GM12878 (cell line): ENCODE results near the gene SSBP2. TPM values are rescaled to one million over a fixed set of nuclear protein-coding genes. Genes with fewer than 3 reads are reported as not detected.

Source experiments
- ATAC-seq: fragments of 200-7000 bp; cut with Tn5 transposase; 3 replicates; pipeline ENCODE4 v1.9.1; 2020; ENCODE audit warnings: mild to moderate bottlenecking, moderate library complexity
- BruUV-seq: library from RNA; stranded (reverse); fragments of 400-500 nt; replicated peaks from 2 replicates; lab custom pipeline; 2021; lab: Mats Ljungman, UMichigan
- CTCF ChIA-PET: fragments of 300-600 bp; sonication (Branson Sonifier 250); formaldehyde crosslinking; extraction: SDS; loops from one replicate; lab custom pipeline; 2021; ENCODE audit warnings: inconsistent platforms; lab: Yijun Ruan, JAX
- POLR2A ChIA-PET: fragments of 350-600 bp; formaldehyde crosslinking; extraction: SDS; loops from one replicate; lab custom pipeline; 2021; ENCODE audit warnings: inconsistent platforms; lab: Charles Lee
- RAD21 ChIA-PET: fragments of 300-600 bp; sonication (Branson Sonifier 250); formaldehyde crosslinking; loops from one replicate; lab custom pipeline; 2023; ENCODE audit warnings: antibody characterized with exemption; ENCODE audit not compliant: unreplicated experiment; lab: Charles Lee
- SMC1A ChIA-PET: fragments of 300-600 bp; sonication (Branson Sonifier 250); formaldehyde crosslinking; loops from one replicate; lab custom pipeline; 2023; ENCODE audit not compliant: unreplicated experiment, uncharacterized antibody; lab: Charles Lee
- DNase-seq: peaks from one replicate; pipeline ENCODE4 v3.0.0-alpha.2; 2011; ENCODE audit warnings: low read depth, low spot score
- FAIRE-seq: peaks from 3 replicates; lab custom pipeline; 2011; peaks lifted over from hg19 to GRCh38; lab: Jason Lieb, UNC
- H2AFZ ChIP-seq: 2 replicates; pipeline ENCODE4 v1.6.0; 2011; ENCODE audit warnings: low read depth, low read length, control low read depth; ENCODE audit not compliant: control insufficient read depth
- H3K27ac ChIP-seq: 2 replicates; pipeline ENCODE4 v1.5.1; 2011; ENCODE audit warnings: control low read depth; ENCODE audit not compliant: control insufficient read depth, insufficient read depth
- H3K27me3 ChIP-seq, 2 experiments: replicated peaks in 1 of 2; 2 replicates each; pipeline versions ENCODE4 v1.6.0 to v1.6.1; 2011; ENCODE audit warnings: low read length in 1 of 2; ENCODE audit not compliant: control insufficient read depth in 2 of 2, insufficient read depth in 2 of 2
- H3K36me3 ChIP-seq, 2 experiments: 2 replicates each; pipeline ENCODE4 v1.5.1; 2011; ENCODE audit warnings: low read length in 1 of 2; ENCODE audit not compliant: control insufficient read depth in 2 of 2, insufficient read depth in 2 of 2
- H3K4me1 ChIP-seq: 2 replicates; pipeline ENCODE4 v1.6.1; 2011; ENCODE audit warnings: mild to moderate bottlenecking, low read length, moderate library complexity, mixed read lengths; ENCODE audit not compliant: control insufficient read depth, insufficient read depth
- H3K4me2 ChIP-seq: 2 replicates; pipeline ENCODE4 v1.6.0; 2011; ENCODE audit warnings: control low read depth; ENCODE audit not compliant: control insufficient read depth, insufficient read depth
- H3K4me3 ChIP-seq: fragments of 200-600 bp; sonication (generic); 2 replicates; pipeline ENCODE4 v1.5.1; 2016
- H3K79me2 ChIP-seq: 2 replicates; pipeline ENCODE4 v1.6.0; 2011; ENCODE audit warnings: low read length; ENCODE audit not compliant: control insufficient read depth, insufficient read depth
- H3K9ac ChIP-seq: 2 replicates; pipeline ENCODE4 v1.8.0; 2011; ENCODE audit warnings: low read length, control low read depth, mixed read lengths; ENCODE audit not compliant: control insufficient read depth, insufficient read depth
- H3K9me3 ChIP-seq: replicated peaks from 3 replicates; pipeline ENCODE4 v1.5.1; 2011; ENCODE audit warnings: mild to moderate bottlenecking, low read length; ENCODE audit not compliant: control insufficient read depth, insufficient read depth
- H4K20me1 ChIP-seq: 2 replicates; pipeline ENCODE4 v1.6.0; 2011; ENCODE audit not compliant: control insufficient read depth, insufficient read depth
- DPF2 ChIP-seq: fragments of 450-650 bp; IDR thresholded peaks from 2 replicates; pipeline ENCODE4 v1.6.1; 2017; ENCODE audit warnings: mild to moderate bottlenecking
- MTA2 ChIP-seq: fragments of 450-650 bp; IDR thresholded peaks from 2 replicates; pipeline ENCODE4 v1.6.1; 2016; ENCODE audit warnings: low read depth, mild to moderate bottlenecking, moderate library complexity
- POLR2AphosphoS2 ChIP-seq: IDR thresholded peaks from 2 replicates; pipeline ENCODE4 v1.6.1; 2011; ENCODE audit warnings: low read depth, mild to moderate bottlenecking, low read length, improper control_type of control experiment, moderate library complexity
- POU2F2 ChIP-seq: IDR thresholded peaks from 3 replicates; pipeline ENCODE4 v1.6.1; 2011; ENCODE audit warnings: low read depth, mild to moderate bottlenecking, low read length, borderline replicate concordance
- SMC3 ChIP-seq: IDR thresholded peaks from 2 replicates; pipeline ENCODE4 v1.6.1; 2011; ENCODE audit warnings: low read length, improper control_type of control experiment, borderline replicate concordance
- SREBF1 ChIP-seq: IDR thresholded peaks from 2 replicates; pipeline ENCODE4 v1.6.1; 2012; ENCODE audit warnings: mild to moderate bottlenecking, low read length
- WRNIP1 ChIP-seq: IDR thresholded peaks from 2 replicates; pipeline ENCODE4 v1.6.1; 2011; ENCODE audit warnings: low read depth, low read length, improper control_type of control experiment, borderline replicate concordance
- WGBS: methylation state at CpG from one replicate; pipeline ENCODE4 v1.1.6; 2016; ENCODE audit warnings: low lambda C conversion rate; ENCODE audit not compliant: insufficient replicate concordance, insufficient coverage; ENCODE audit errors: missing lambda C conversion rate; 5-methylcytosine and 5-hydroxymethylcytosine counted together
- in situ Hi-C: fragments of 300-500 bp; cut with MboI; formaldehyde crosslinking; loops from 9 replicates; pipeline ENCODE4 v1.14.3; 2018; ENCODE audit warnings: mixed read lengths
- intact Hi-C: fragments of 100-400 bp; cut with micrococcal nuclease; formaldehyde crosslinking; loops from one replicate; pipeline ENCODE4 v1.14.2; 2022; ENCODE audit not compliant: unreplicated experiment
- polyA plus RNA-seq, 11 experiments: library from polyadenylated mRNA; depleted of rRNA in 4 of 11; unstranded in 6 of 11; stranded (reverse) in 5 of 11; fragments of >200 nt; fragmentation: Nextera tagmentation in 4 of 11; fragmentation: Illumina TruSeq in 1 of 11; extraction: Ambion mirVana in 4 of 11; extraction: Trizol in 1 of 11; gene quantifications; 1 replicate in 1 of 11; 2 replicates in 10 of 11; pipeline versions ENCODE4 v1.2.1 to v1.2.3, GENCODE V29; 2011 to 2016; ENCODE audit warnings: inconsistent platforms in 2 of 11, missing spikeins in 2 of 11, low read depth in 1 of 11
- total RNA-seq, 4 experiments: library from RNA; depleted of rRNA in 3 of 4; stranded (reverse); fragments of >200 nt in 3 of 4; fragmentation: Illumina TruSeq in 1 of 4; extraction: Trizol in 1 of 4; gene quantifications; 2 replicates each; pipeline versions ENCODE4 v1.2.1 to v1.2.3, GENCODE V29; 2013 to 2021
- TF ChIP-seq, protein P1 (sequence below): fragments of 450-650 bp; IDR thresholded peaks from 2 replicates; pipeline ENCODE4 v1.6.1; 2017; ENCODE audit warnings: mild to moderate bottlenecking, low read depth, inconsistent platforms; ENCODE audit not compliant: poor library complexity, severe bottlenecking
- TF ChIP-seq, protein P2 (sequence below): fragments of 450-650 bp; IDR thresholded peaks from 2 replicates; pipeline ENCODE4 v1.6.1; 2016; ENCODE audit warnings: mild to moderate bottlenecking

The SSBP2 gene
- total and polyA plus RNA-seq, 10 of the 15 experiments (the other 5 are each of a cell fraction or from before 2014, with no cell fraction given) = 52.2 to 132 (median 110) TPM

DNA sequence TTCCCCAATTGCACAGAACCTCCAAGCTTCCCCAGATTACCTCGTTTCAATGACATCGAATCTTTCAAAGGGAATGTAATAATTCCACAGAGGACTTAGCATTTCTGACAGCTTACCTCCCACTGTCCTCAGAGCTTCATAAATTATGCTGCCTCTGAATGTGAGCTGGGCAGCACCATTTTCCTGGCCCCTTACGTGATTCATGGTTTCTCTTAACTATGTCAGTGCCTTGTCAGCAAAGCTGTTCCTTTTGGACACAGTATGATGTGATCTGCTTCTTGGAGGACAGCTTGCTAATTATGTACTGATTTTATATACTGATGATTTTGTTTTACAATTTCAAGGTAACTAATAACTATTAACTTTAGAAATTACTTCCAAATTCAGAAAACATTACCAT, 27.7 kb upstream of the SSBP2 start:
- RAD21 ChIA-PET = interaction anchor here (0.8 to 1.9 kb wide), 9 partner anchors 28 to 447 kb away, joined by 3 to 16 read pairs (median 5); partner anchors contain the start of gene SSBP2
- peak; percentile 54 for ATAC-seq
- BruUV-seq = no TSS peak
- POLR2A ChIA-PET = interaction anchor here (1.3 to 2.6 kb wide), 3 partner anchors 11 to 73 kb away, joined by 10 to 12 read pairs (median 10); partner anchors contain the start of gene SSBP2
- Histone ChIP-seq H3K27me3 (no peaks in the 10 kb centered on the region), H4K20me1 (no peaks in the 10 kb centered on the region), H3K79me2 (no peaks in the 10 kb centered on the region)
- TF ChIP-seq SMC3 = no peak
- TF ChIP-seq POLR2AphosphoS2 = no peak
- TF ChIP-seq POU2F2 = no peak
- no peak for TF ChIP-seq WRNIP1
- TF ChIP-seq, protein P1, sequence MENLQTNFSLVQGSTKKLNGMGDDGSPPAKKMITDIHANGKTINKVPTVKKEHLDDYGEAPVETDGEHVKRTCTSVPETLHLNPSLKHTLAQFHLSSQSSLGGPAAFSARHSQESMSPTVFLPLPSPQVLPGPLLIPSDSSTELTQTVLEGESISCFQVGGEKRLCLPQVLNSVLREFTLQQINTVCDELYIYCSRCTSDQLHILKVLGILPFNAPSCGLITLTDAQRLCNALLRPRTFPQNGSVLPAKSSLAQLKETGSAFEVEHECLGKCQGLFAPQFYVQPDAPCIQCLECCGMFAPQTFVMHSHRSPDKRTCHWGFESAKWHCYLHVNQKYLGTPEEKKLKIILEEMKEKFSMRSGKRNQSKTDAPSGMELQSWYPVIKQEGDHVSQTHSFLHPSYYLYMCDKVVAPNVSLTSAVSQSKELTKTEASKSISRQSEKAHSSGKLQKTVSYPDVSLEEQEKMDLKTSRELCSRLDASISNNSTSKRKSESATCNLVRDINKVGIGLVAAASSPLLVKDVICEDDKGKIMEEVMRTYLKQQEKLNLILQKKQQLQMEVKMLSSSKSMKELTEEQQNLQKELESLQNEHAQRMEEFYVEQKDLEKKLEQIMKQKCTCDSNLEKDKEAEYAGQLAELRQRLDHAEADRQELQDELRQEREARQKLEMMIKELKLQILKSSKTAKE = no peak
- TF ChIP-seq SREBF1 = no peak
- TF ChIP-seq, protein P2, sequence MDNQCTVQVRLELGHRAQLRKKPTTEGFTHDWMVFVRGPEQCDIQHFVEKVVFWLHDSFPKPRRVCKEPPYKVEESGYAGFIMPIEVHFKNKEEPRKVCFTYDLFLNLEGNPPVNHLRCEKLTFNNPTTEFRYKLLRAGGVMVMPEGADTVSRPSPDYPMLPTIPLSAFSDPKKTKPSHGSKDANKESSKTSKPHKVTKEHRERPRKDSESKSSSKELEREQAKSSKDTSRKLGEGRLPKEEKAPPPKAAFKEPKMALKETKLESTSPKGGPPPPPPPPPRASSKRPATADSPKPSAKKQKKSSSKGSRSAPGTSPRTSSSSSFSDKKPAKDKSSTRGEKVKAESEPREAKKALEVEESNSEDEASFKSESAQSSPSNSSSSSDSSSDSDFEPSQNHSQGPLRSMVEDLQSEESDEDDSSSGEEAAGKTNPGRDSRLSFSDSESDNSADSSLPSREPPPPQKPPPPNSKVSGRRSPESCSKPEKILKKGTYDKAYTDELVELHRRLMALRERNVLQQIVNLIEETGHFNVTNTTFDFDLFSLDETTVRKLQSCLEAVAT = peak; percentile 7; the same call in 1 of the 2 replicates
- no peak for TF ChIP-seq MTA2
- TF ChIP-seq DPF2 = 0 out of 2 replicates have a peak, but pooled peaks have one; percentile 27
- TF ChIP-seq, all 136 proteins: peak for 2
- peak overlapping the region; percentile 64; the same call in 1 of the 2 replicates for H3K27ac ChIP-seq
- FAIRE-seq = peak; percentile 52
- peaks cover 4% of the 10 kb centered on the region; the same call in 1 of the 2 replicates for H3K4me1 ChIP-seq
- ChIA-PET SMC1A (interaction anchor here (0.8 to 2.3 kb wide), 19 partner anchors 8 to 395 kb away, joined by 3 to 11 read pairs (median 5); partner anchors contain the start of gene SSBP2), CTCF (interaction anchor here (0.9 to 2.4 kb wide), 12 partner anchors 10 to 386 kb away, joined by 3 to 12 read pairs (median 4); no protein-coding TSS in a partner anchor)
- H3K4me3 ChIP-seq = peak overlapping the region; percentile 48
- H2AFZ ChIP-seq = peak overlapping the region; percentile 89
- H3K4me2 ChIP-seq = peak overlapping the region; percentile 87
- no peak for DNase-seq
- H3K9me3 ChIP-seq = no peaks in the 10 kb centered on the region
- in situ Hi-C loops = no loop called here
- H3K9ac ChIP-seq = peak overlapping the region; percentile 54
- H3K36me3 ChIP-seq = no peaks in the 10 kb centered on the region
- intact Hi-C loops = no loop called here
- 47% methylated on average over 3 of the region's 3 CpGs for WGBS
